GM19035 (cell line): Measurements from ENCODE around the gene EEFSEC.

Experiments used
- ATAC-seq: cut with Tn5 transposase; IDR thresholded peaks from one replicate; pipeline ENCODE4 v1.9.1; 2021; ENCODE audit not compliant: unreplicated experiment

EEFSEC gene

GRCh38 chr3:128270559-128271492, 117.5 kb downstream of the EEFSEC start:
- no peak for ATAC-seq

DNA sequence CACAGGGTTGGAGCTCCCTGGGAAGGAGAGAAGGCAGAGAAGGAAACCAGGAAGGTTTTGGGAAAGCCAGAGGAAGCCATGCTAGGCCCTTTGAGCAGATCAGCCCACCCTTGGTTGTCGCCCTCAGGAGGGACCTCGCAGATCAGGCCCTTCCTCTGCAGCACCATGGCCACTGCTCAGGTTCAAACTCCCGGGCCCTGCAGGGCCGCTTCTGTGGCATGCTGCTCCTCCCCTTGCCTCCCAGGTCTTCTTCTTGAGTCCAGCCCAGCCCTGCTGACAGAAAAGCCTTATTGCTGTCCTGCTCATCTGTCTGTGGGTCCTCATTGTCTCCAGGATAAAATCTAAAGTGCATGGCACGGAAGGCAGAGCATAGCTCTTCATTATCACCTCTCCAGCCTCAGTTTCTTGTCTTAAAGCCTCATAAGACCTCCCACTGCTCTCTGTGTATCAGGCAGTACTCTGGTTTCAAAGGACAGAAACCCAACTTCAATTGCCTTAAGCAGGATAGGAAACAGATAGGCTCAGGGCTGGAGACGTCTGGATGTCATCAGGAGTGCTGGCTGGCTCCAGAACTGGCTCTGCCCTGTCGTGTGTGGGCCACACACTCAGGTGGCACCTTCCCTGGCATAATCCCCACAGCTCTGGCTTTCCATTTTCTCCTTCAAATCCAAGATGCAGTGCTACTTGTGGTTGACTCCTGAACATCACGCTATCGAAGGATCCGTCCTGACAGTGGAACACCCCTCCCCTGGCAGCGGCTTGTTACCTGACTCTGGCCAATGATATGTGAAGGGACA, 118.5 kb downstream of the EEFSEC start:
- no peak for ATAC-seq

DNA sequence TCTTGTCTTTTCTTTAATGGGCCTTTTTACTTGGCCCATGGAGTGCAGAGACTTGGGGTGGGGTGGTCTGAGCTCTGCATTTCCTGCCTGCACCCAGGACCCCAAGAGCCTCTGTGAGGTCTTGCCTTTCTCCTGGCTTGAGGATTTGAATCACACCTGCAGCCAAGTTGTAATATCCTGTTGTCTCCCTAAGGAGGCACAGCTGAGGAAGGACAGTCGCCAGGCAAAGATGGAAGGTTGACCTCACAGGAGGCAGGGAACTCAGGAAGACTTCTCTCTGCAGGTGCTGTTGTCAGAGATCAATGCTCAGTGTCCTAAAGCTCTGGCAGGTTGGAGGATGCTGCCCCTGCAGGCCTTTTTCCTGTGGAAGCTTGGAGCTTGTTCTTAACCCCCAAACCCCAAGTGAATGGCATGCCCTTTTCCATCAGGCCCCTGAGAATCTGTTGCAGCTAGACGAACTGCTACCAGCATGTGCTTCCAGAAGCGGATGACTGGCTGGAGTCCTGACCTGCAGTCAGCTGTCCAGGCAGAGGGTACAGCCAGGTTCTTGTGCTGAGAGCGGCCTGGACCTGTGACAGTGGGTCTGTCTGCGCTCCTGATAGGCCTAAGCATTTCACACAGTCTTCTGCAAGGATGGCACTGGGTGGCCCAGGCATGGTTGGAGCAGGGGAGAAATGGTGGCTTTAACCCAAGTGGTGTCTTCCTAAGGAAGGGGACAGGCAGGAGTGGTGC, 120.0 kb downstream of the EEFSEC start:
- no peak for ATAC-seq

- no peak for ATAC-seq
Measured at GRCh38 chr3:128273841-128274573, 120.7 kb downstream of the EEFSEC start.

- no peak for ATAC-seq
Measured at GRCh38 chr3:128274837-128275236, 121.6 kb downstream of the EEFSEC start.

GRCh38 chr3:128275316-128276145, 122.2 kb downstream of the EEFSEC start:
- ATAC-seq: no peak

- ATAC-seq: no peak
Measured at GRCh38 chr3:128276146-128276435, 122.8 kb downstream of the EEFSEC start.

- no peak for ATAC-seq
Measured at GRCh38 chr3:128276577-128277183, 123.4 kb downstream of the EEFSEC start.

DNA sequence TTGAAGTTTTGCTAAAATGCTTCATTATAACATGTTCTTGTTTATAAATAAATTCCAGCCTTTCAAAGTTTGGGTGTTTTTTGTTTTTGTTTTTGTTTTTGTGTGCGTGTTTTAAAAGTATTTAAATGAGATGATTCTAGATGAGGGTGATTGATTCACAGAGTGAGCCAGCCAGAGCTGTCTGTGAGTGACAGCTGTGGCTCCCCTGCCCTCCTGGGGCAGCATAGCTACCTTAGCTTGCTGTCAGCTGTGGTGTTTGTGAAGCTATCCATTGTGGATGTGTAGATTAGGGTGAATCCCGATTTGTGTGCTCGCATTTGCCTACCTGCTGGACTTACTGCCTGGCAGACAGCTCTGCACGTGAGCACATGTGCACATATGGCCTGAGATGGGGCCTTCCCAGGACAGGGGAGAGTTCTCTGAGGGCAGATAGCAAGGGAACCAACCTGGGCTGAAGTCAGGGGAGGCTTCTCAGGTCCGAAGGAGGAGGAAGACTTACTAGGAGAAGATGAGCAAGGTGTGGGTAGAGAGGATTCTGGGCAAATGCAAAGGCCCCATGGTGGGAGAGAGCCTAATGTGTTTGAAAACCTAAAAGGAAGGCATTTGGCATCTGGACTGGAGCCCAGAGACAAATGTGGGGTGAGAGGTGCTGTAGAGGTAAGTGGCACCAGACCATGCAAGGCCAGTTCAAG, 124.2 kb downstream of the EEFSEC start:
- no peak for ATAC-seq

GRCh38 chr3:128278130-128278529, 124.8 kb downstream of the EEFSEC start:
- no peak for ATAC-seq

GRCh38 chr3:128278761-128279600, 125.7 kb downstream of the EEFSEC start:
- no peak for ATAC-seq

DNA sequence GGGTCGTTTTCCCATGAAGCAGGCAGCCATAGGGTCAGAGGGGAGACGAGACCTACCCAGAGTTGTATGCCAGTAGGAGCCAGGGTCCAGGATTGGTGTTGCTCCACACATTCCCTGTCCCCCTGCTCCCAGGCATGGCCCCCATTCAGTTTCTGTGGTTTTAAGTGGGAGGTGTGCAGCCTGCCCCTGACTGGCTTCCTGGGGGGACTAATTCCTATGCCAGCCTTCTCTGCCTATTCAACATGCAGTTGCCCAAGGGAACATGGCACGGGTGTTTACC, 126.3 kb downstream of the EEFSEC start:
- ATAC-seq: no peak

DNA sequence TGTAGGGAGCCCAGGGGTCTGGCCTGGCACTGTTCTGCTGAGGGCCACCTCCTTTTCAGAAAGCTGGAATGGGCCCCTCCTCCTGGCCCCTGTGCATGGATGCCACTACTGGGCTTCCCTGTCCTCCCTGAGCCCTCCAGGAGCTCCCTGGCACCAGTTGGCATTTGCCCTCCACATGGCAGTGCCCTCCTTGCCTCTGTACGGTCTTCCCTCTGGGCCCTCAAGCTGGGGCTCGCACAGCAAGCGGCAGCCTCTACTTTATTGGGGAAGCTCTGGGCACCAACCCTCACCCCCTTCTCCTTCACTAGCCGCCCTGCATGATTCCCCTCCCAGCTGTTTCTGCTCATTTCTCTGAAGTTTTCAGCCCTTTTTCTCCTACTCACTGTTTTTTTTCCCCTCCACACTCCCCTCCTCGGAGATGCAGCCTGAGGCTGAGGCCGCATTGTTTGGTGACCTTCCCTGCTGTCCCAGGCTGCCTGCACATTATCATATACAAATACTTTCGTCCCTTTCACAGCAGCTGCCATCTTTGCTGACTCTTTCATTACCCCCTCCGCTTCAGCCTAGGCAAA, 127.3 kb downstream of the EEFSEC start:
- no peak for ATAC-seq

DNA sequence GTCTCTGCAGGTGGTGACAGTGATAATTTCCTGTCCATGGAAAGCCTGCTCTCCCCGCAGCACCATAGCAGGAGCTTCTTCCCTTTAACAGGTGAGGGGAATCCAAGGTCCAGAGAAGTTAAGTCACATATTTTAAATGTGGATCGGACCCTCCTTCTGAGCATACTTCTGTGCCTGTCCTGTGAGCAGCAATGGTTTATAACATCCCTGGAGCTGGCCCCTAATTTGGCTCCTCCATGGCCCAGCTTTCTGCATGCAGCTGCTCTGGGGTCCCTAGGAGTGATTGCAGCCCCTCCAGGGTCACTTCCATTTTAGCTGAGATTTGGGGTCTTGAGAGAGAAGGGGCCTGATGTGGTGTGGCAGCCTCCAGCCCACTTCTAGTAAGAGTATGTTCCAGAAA, 127.8 kb downstream of the EEFSEC start:
- ATAC-seq: no peak

DNA sequence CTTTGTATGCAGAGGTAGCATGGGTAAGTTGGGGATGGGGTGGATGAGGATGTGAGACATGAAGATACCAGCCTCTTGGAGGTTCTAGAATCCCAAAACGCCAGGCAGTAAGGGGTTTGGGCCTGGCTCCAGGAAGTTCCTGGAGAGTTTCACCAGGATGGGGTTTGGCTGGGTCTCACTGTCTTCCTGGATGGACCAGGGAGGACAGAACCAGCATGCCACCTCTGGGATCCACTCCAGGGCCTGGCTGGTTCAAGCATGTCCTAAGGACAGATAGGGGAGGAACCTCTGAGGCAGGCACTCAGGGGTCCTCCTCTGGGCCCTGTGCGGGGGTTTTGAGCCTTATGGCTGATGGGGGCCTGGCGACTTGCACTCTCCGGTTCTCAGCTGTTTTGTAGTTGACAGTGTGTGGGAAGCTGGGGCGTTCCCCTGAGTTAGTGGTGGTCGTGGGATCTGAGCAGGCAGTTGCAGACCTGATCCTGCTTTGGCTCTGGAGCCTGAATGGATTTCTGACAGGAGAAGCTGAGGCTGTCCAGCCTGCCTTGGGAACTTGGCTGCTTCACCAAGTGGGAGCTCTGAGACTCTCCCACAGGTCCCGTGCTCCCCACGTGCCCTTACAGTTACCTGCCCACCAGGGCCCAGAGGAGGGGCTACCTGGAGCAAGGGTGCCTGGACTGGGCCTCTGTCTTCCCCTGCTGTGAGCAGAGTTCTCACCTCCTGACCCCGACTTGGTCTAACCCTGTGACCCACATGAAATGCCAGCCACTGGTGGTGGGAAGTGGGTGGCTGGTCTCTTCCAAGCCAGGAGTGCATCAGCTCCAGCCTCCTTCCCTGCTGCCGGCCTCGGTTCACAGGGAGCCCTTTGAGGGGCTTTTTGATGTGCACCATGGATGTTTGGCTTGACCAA, 128.4 kb downstream of the EEFSEC start:
- ATAC-seq: no peak

DNA sequence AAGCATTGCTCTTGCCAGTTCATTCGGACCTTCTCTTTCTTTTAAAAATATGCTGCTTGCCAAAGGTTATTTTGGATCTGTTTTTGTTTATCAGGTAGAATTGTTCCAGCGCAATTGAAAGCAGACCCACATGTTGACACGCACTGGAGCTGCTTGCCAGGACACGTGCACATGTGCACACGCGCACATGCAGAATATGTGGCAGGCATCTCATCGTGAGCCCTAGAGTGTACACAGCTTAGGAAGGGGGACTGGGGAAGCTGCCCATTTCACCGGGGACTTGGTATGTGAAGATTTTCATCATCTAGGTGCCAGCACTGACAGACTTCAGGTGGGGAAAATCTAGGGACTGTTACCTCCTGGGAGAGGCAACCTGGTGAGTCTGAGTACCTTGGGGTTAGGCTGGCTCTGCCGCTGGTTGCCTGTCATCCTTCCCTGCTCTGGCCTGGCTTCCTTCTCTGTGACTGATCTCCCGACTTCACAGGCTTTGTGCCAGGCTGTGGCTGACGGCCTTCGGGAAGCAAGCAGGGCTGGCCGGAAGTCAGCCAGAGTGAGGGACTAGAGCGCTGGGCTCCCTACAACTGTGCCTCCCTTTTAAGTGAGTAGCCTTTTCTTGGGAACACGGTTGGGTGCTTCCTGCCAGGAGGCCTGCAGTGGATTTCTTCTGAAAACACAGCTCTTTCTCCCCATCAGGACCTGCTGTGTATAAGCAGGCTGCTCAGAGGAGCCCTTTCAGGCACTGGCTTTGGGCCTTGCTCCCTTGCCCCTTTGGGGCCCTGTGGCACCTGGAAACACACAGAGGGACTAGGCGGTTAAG, 129.3 kb downstream of the EEFSEC start:
- no peak for ATAC-seq
